B cell (primary cell): Measurements from ENCODE around the gene LIPT1. TPM values are rescaled to one million over a fixed set of nuclear protein-coding genes. Genes with fewer than 3 reads are reported as not detected.

Experiments used
- ATAC-seq: fragments of 200-7000 bp; cut with Tn5 transposase; one replicate; pipeline ENCODE4 v1.10.0; 2021; ENCODE audit warnings: low read depth, mild to moderate bottlenecking, moderate number of reproducible peaks, moderate library complexity
- CTCF ChIA-PET: fragments of 350-600 bp; sonication (Branson Sonifier 250); formaldehyde crosslinking; loops from one replicate; lab custom pipeline; 2021; ENCODE audit warnings: antibody characterized with exemption, inconsistent platforms; lab: Charles Lee
- POLR2A ChIA-PET: fragments of 350-600 bp; sonication (Branson Sonifier 250); formaldehyde crosslinking; loops from one replicate; lab custom pipeline; 2021; ENCODE audit warnings: antibody characterized with exemption; lab: Charles Lee
- DNase-seq: peaks from one replicate; pipeline ENCODE4 v3.0.0; 2013
- H2AFZ ChIP-seq: 2 replicates; pipeline ENCODE4 v1.6.1; 2012; ENCODE audit warnings: mild to moderate bottlenecking, low read depth, low read length; ENCODE audit not compliant: insufficient read depth, poor library complexity, severe bottlenecking
- H3K27ac ChIP-seq, 2 donors: 1 replicate in 1 of 2; 2 replicates in 1 of 2; pipeline ENCODE4 v1.5.1; 2012 to 2013; ENCODE audit warnings: low read length in 2 of 2, mild to moderate bottlenecking in 2 of 2, moderate library complexity in 1 of 2
- H3K27me3 ChIP-seq, 4 experiments: fragments of 200-600 bp in 1 of 4; sonication (generic) in 1 of 4; replicated peaks in 1 of 4; 1 replicate in 2 of 4; 2 replicates in 2 of 4; pipeline versions ENCODE4 v1.6.1 to v1.7.0; 2013 to 2016; ENCODE audit warnings: low read length in 3 of 4, mild to moderate bottlenecking in 2 of 4, mixed read lengths in 1 of 4, moderate library complexity in 1 of 4; ENCODE audit not compliant: insufficient read depth in 4 of 4, control insufficient read depth in 3 of 4; ENCODE audit errors: control extremely low read depth in 1 of 4
- H3K36me3 ChIP-seq, 2 experiments: replicated peaks in 1 of 2; 1 replicate in 1 of 2; 2 replicates in 1 of 2; pipeline versions ENCODE4 v1.6.1 to v1.7.1; 2013; ENCODE audit warnings: low read length in 1 of 2; ENCODE audit not compliant: insufficient read depth in 2 of 2, control insufficient read depth in 1 of 2; ENCODE audit errors: control extremely low read depth in 1 of 2, extremely low read depth in 1 of 2
- H3K4me1 ChIP-seq, 2 donors: fragments of 200-600 bp in 1 of 2; sonication (generic) in 1 of 2; 1 replicate in 1 of 2; 2 replicates in 1 of 2; pipeline versions ENCODE4 v1.5.1 to v1.6.1; 2013 to 2017; ENCODE audit warnings: low read length in 2 of 2; ENCODE audit not compliant: control insufficient read depth in 2 of 2, insufficient read depth in 2 of 2
- H3K4me2 ChIP-seq: replicated peaks from 2 replicates; pipeline ENCODE3; 2012; ENCODE audit warnings: mild to moderate bottlenecking, low read depth, low read length; ENCODE audit not compliant: poor library complexity, severe bottlenecking
- H3K4me3 ChIP-seq, 5 experiments: fragments of 200-600 bp in 1 of 5; sonication (generic) in 1 of 5; 1 replicate in 3 of 5; 2 replicates in 2 of 5; pipeline versions ENCODE4 v1.5.1 to v1.7.0; 2011 to 2016; ENCODE audit warnings: low read length in 4 of 5, mild to moderate bottlenecking in 4 of 5, low read depth in 2 of 5, control low read depth in 1 of 5, moderate library complexity in 1 of 5; ENCODE audit not compliant: insufficient read depth in 1 of 5; ENCODE audit errors: control extremely low read depth in 1 of 5, extremely low read depth in 1 of 5
- H3K79me2 ChIP-seq: fragments of 200-600 bp; sonication (generic); one replicate; pipeline ENCODE4 v1.6.0; 2016; ENCODE audit warnings: low read length; ENCODE audit not compliant: control insufficient read depth, insufficient read depth
- H3K9ac ChIP-seq: fragments of 200-600 bp; sonication (generic); 2 replicates; pipeline ENCODE4 v1.6.1; 2017; ENCODE audit warnings: mild to moderate bottlenecking, low read length, moderate library complexity
- H3K9me3 ChIP-seq, 3 donors: one replicate each; pipeline versions ENCODE4 v1.6.1 to v1.7.1; 2013; ENCODE audit warnings: low read length in 2 of 3; ENCODE audit not compliant: control insufficient read depth in 2 of 3, insufficient read depth in 1 of 3; ENCODE audit errors: control extremely low read depth in 1 of 3
- H4K20me1 ChIP-seq: 2 replicates; pipeline ENCODE4 v1.6.0; 2012; ENCODE audit warnings: mild to moderate bottlenecking, low read length; ENCODE audit not compliant: insufficient read depth, control insufficient read depth, poor library complexity, severe bottlenecking
- H3K27ac Mint-ChIP-seq: one replicate; pipeline ENCODE4 v1.8.0; 2021; ENCODE audit warnings: mixed read lengths
- H3K27me3 Mint-ChIP-seq: one replicate; pipeline ENCODE4 v1.8.0; 2021; ENCODE audit warnings: mixed read lengths
- H3K4me1 Mint-ChIP-seq: one replicate; pipeline ENCODE4 v1.8.0; 2021; ENCODE audit warnings: mixed read lengths
- H3K4me3 Mint-ChIP-seq: one replicate; pipeline ENCODE4 v1.8.0; 2021; ENCODE audit warnings: mixed read lengths
- H3K9me3 Mint-ChIP-seq: one replicate; pipeline ENCODE4 v1.8.0; 2022; ENCODE audit warnings: mixed read lengths; ENCODE audit not compliant: insufficient read depth
- CTCF ChIP-seq: fragments of 200-600 bp; IDR thresholded peaks from one replicate; pipeline ENCODE4 v1.8.0; 2022; ENCODE audit warnings: antibody characterized with exemption, mild to moderate bottlenecking
- EZH2 ChIP-seq: IDR thresholded peaks from 2 replicates; pipeline ENCODE4 v1.6.1; 2012; ENCODE audit warnings: borderline replicate concordance, low read depth, mild to moderate bottlenecking, moderate library complexity, low read length; ENCODE audit not compliant: insufficient read depth, poor library complexity, severe bottlenecking
- WGBS: methylation state at CpG from one replicate; pipeline ENCODE4 v1.1.5; 2013; ENCODE audit warnings: missing lambda C conversion rate; ENCODE audit not compliant: insufficient coverage; 5-methylcytosine and 5-hydroxymethylcytosine counted together
- intact Hi-C: fragments of 100-400 bp; cut with micrococcal nuclease; formaldehyde crosslinking; loops from one replicate; pipeline ENCODE4 v1.10.0; 2022
- polyA plus RNA-seq: library from polyadenylated mRNA; depleted of rRNA; stranded (reverse); fragments of >200 nt; gene quantifications from 2 replicates; pipeline ENCODE4 v1.2.3, GENCODE V29; 2012
- total RNA-seq, 2 donors: library from RNA; stranded (reverse); fragments of 120-200 nt in 1 of 2; gene quantifications; 1 replicate in 1 of 2; 2 replicates in 1 of 2; pipeline versions ENCODE4 v1.2.3 to v1.2.4, GENCODE V29; 2013 to 2022

Gene LIPT1
- total and polyA plus RNA-seq, 2 donors (not counting 1 experiment from before 2014, with no cell fraction given), result 12.2 to 24.3 TPM

- no peaks in the 10 kb centered on the region for H3K9me3 Mint-ChIP-seq
- H4K20me1 ChIP-seq, result peaks cover 16% of the 10 kb centered on the region
- no peak overlapping the region for H3K4me3 ChIP-seq
- H3K36me3 ChIP-seq, result peaks cover 14 to 66% of the 10 kb centered on the region in 2 experiments
- H3K4me3 Mint-ChIP-seq, result no peak overlapping the region
- no peaks in the 10 kb centered on the region for H3K9me3 ChIP-seq
- H3K27ac ChIP-seq, result no peak overlapping the region
- H3K27ac Mint-ChIP-seq, result no peak overlapping the region
- H3K27me3 ChIP-seq, result no peaks in the 10 kb centered on the region
- H3K27me3 Mint-ChIP-seq, result no peaks in the 10 kb centered on the region
- H2AFZ ChIP-seq, result no peak overlapping the region
- no peak overlapping the region for H3K4me2 ChIP-seq
- ATAC-seq (no peak), DNase-seq (no peak)
- no peak overlapping the region for H3K9ac ChIP-seq
- POLR2A ChIA-PET, result interaction anchor here (0.8 kb wide), 1 partner anchor 29 kb away, joined by 3 read pairs; no protein-coding TSS in a partner anchor
- peaks cover 13% of the 10 kb centered on the region for H3K79me2 ChIP-seq
- whole genome bisulfite sequencing, result 60% methylated on average over 1 of the region's 1 CpG
- TF ChIP-seq CTCF, result no peak
- CTCF ChIA-PET, result no interaction called here
- intact Hi-C loops, result no loop called here
- no peaks in the 10 kb centered on the region for H3K4me1 ChIP-seq
- H3K4me1 Mint-ChIP-seq, result no peaks in the 10 kb centered on the region
Observed at GRCh38 chr2:99169534-99169933, 14.8 kb downstream of the LIPT1 start.

- Histone ChIP-seq H3K27me3 (no peaks in the 10 kb centered on the region), H3K4me2 (no peak overlapping the region), H3K79me2 (peaks cover 21% of the 10 kb centered on the region), H3K36me3 (peaks cover 14 to 57% of the 10 kb centered on the region in 2 experiments), H3K9ac (no peak overlapping the region), H2AFZ (no peak overlapping the region), H3K4me1 (no peaks in the 10 kb centered on the region), H3K27ac (no peak overlapping the region), H4K20me1 (peaks cover 22% of the 10 kb centered on the region), H3K9me3 (no peaks in the 10 kb centered on the region), H3K4me3 (no peak overlapping the region)
- ChIA-PET CTCF (no interaction called here), POLR2A (no interaction called here)
- TF ChIP-seq EZH2, result no peak
- TF ChIP-seq CTCF, result no peak
- no peak overlapping the region for H3K27ac Mint-ChIP-seq
- H3K4me3 Mint-ChIP-seq, result no peak overlapping the region
- peaks cover 7% of the 10 kb centered on the region for H3K4me1 Mint-ChIP-seq
- H3K27me3 Mint-ChIP-seq, result no peaks in the 10 kb centered on the region
- no peak for ATAC-seq
- no peak for DNase-seq
- no peaks in the 10 kb centered on the region for H3K9me3 Mint-ChIP-seq
- intact Hi-C loops, result loop anchor here (10.0 kb wide), 1 partner anchor 337 kb away; no protein-coding TSS in a partner anchor
- WGBS, result no CpG with 5 or more reads among the region's 8 CpGs
Observed at GRCh38 chr2:99171377-99172140, 16.8 kb downstream of the LIPT1 start.
